ENCODE data around the gene SCN3A.

- TF ChIP-seq POLR2AphosphoS5 (IDR thresholded peaks at IDR 0.05; ENCODE audit: borderline replicate concordance, low read depth, low read length) (no peak), EZH2 (IDR thresholded peaks at IDR 0.05) (no peak)
Observed at GRCh38 chr2:165149439-165149838, 54.4 kb downstream of the SCN3A start.

Measured in SK-N-MC (cell line).